DMS53 (cell line): ENCODE measurements around the gene PFN4.
"Not testable (repeated sequence)": the region's sequence is repeated elsewhere in the genome, so short reads cannot be mapped to it uniquely, and the experiment has no call there.

Experiments
- DNase-seq: peaks from one replicate; lab custom pipeline; 2025; lab: John Stamatoyannopoulos, UW

PFN4 gene, protein sequence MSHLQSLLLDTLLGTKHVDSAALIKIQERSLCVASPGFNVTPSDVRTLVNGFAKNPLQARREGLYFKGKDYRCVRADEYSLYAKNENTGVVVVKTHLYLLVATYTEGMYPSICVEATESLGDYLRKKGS

GRCh38 chr2:24123195-24123921 is at the start of gene PFN4, which contains the start of gene FAM228B:
Gene PFN4 (minus strand): TSS chr2:24123334. CDS start chr2:24122535, 799 bp downstream.
Gene FAM228B (plus strand): TSS chr2:24123469. CDS start chr2:24124362, 893 bp downstream.
- DNase-seq, result peak; percentile 89

- DNase-seq, result no peak
Observed at GRCh38 chr2:24169023-24169422, 45.9 kb upstream of the PFN4 start.

DNA sequence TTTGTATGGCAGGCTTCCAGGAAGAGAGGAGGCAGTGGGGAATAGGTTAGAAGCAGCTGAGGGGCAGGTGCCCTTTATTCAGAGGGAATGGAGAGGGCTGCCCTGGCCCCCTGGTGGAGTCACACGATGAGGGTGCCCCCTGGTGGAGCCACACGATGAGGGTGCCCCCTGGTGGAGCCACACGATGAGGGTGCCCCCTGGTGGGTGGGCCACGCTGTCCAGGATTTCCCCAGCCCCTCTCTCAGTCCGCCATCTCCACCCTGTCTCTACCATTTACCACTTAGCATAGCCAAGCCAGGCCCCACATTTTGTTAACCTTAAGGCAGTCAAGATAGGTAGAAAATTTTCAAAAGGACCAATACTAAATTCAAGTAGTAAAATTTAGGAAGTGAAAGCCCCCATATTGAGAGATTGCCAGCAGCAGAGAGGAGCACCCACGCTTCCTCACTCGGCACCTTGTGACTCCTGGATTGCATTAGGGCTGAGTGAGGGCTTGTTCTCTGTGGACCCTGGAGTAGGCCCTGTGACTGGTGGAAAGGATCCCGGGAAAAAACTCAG is 41.4 kb upstream of the PFN4 start:
- DNase-seq, result peak; percentile 41

DNA sequence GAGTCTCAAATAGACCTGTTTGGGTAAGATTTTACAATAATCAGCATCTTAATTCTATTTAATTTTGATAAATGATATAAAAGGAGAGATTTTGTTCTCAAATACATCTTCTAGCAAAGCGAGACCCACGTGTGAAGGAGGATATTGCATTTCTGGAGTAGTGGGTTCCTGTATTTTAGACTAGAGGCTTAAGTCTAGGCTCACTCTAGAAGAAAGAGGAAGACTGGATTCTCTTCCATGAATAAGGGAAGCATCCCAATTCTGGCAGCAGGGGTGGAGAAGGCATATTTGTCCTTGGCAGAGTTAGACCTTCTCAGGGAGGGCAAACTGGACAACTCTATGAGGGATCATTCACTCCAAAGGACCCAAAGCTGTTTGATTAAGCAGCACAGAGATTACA is 40.5 kb upstream of the PFN4 start:
- no peak for DNase-seq

GRCh38 chr2:24163186-24163585 is 40.1 kb upstream of the PFN4 start:
- DNase-seq, result no peak

- no peak for DNase-seq
Observed at GRCh38 chr2:24162494-24162893, 39.4 kb upstream of the PFN4 start.

DNA sequence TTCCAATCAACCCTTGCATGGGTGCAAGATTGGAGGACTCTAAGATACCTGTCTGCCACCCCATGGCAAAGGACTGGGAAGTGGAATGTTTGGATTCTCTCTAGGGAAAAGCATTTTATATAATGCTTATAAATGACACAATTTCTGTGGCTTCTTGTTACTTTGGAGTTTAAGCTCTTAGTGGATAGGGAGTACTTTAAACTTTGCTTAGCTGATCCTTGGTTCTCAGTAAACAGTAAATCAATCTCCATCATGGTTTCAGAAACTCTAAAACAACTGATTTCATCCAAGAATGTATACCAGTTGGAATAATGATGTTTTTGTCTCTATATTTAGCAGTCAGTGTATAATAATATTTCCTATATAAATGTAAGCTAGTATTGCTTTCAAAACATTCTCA is 37.6 kb upstream of the PFN4 start:
- DNase-seq, result no peak

DNA sequence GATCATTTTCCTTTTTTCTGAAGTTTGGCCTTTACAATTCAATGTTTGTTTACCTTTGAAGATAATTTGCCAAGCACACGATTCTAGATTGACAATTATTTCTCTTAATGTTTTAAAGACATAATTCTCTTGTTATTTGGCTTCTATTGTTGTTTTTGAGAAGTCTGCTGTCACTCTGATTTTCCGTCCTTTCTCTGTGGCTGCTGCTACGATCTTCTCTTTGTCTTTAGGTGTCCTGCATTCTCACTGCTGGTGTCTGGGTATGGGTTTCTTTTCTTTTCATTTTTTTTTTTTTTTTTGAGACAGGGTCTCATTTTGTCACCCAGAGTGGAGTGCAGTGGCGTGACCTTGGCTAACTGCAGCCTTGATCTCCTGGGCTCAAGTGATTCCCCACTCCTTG is 36.6 kb upstream of the PFN4 start:
- no peak for DNase-seq

DNA sequence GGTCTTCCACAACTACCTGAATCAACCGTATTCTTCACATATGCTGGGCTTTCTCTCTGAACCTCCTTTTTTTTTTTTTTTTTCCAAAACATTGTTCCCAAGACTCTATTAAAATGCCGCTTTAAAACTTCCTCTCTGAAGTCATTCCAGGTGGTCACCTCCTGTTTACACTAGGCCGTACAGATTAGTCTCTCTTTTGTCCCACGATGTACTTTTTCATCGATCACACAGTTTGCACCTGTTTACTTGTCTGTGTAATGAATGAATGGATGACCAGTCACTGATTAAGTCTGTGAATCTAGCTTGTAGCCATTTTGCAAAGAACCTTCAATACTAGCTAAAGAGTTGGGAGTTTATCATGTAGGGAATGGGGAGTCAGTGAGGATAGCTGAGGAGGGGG is 35.0 kb upstream of the PFN4 start:
- peak; percentile 5 for DNase-seq

GRCh38 chr2:24153478-24153877 is 30.3 kb upstream of the PFN4 start:
- DNase-seq, result no peak

DNA sequence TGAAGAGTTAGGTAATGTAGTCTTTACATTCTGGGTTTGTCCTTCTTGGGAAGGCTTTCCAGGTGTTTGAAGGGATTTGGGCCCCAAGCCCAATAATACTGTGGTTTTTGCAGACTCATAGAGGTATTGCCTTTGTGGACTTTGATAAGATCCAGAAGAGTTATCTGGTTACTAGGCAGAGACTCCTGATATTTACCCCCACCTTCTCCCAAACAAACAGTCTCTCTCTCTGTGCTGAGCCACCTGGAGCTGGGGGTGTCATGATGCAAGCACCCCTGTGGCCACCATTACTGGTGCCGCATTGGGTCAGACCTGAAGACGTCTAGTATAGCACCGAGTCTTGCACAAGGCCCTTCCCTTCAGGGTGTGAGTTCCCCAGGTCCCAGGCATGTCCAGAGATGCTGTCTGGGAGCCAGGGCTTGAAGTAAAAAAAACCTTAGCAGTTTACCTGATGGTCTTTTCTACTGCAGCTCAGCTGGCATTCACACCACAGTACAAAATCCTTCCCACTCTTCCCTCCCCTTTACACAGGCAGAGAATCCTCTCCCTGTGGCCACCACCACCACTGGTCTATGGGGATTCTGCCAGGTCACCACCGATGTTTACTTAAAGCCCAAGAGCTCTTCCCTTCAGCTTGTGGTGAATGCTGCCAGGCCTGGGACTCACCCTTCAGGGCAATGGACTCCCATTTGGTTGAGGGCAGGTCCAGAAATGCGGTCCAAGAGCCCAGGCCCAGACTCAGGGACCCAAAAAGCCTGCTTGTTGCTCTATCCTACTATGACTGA is 29.5 kb upstream of the PFN4 start:
- DNase-seq, result no peak

DNA sequence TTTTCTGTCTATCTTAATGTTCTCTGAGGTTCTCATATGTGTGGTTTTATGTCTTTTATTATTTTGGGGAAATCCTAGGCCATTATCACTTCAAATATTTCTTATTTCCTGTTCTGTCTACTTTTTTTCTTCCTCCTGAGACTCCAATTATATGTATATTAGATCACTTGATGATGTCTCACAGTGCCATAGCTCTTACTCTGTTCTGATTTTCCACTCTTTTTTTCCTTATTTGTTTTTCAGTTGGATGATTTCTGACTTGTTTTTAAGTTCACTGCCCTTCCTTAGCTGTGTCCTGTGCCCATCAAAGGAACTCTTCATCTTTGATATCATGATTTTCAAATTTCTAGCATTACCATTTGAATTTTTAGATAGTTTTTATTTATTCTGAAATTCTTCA is 24.2 kb upstream of the PFN4 start:
- peak; percentile 2 for DNase-seq

GRCh38 chr2:24140305-24140704 is 17.2 kb upstream of the PFN4 start:
- DNase-seq, result not testable (repeated sequence)

DNA sequence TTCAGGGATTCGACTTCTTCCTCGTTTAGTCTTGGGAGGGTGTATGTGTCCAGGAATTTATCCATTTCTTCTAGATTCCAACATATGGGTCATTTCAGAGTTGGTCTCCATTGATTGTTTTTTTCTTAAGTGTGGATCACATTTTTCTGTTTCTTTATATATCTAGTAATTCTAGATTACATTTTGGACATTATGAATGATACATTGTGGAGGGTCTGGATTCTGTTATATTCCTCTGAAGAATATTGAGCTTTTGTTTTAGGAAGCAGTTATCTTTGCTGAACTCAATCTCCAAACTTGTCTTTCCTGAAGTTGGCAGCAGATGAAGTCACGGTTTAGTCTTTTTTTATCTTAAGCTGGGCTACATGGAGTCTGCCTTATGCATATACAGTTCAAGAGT is 9.4 kb upstream of the PFN4 start:
- no peak for DNase-seq

DNA sequence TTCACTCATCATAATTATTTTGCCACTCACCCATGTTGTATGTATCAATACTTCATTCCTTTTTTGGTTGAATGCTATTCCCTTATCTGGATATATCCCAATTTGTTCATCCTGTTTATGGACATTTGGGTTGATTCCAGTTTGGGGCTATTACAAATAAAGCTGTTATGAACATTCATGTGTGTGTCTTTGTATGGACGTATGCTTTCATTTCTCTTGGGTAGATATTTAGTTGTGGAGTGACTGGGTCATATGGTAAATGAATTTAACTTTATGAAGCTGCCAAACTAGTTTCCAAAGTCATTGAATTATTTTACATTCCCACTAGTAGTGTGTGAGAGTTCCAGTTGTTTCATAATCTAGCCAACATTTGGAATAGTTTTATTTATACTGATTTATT is 2.8 kb upstream of the PFN4 start:
- no peak for DNase-seq

- peak; percentile 65 for DNase-seq
Observed at GRCh38 chr2:24123922-24124580, 917 bp upstream of the PFN4 start.

- DNase-seq, result peak; percentile 7
Observed at GRCh38 chr2:24122366-24123194, 554 bp downstream of the PFN4 start.

DNA sequence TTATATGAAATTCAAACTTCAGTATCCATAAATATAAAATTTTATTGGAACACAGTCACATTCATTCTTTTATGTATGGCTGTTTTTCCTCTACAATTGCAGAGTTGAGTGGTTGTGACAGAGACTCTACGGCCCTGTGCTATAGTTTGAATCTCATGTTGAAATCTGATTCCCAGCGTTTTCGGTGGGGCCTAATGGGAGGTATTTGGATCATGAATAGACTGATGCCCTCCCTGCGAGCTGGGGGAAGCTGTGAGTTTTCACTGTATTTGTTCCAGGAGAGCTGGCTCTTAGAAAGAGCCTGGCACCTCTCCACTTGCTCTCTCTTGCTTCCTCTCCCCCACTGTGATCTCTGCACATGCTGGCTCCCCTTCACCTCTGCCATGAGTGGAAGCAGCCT is 1.7 kb downstream of the PFN4 start:
- no peak for DNase-seq

DNA sequence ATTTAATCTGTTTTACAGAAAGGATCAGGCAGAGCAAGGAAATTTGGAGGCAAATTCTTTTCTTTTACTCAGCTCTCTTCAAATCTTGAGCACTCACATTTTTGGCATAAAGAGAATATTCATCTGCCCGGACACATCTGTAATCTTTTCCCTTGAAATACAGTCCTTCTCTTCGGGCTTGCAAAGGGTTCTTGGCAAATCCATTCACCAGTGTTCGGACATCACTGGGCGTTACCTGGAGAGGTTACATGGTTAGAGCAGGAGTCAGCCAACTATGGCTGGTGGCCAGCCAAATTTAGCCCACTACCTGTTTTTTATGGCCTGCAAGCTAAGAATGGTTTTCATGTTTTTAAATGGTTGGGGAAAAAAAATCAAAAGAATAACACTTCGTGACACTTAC is 2.1 kb downstream of the PFN4 start:
- DNase-seq, result no peak

DNA sequence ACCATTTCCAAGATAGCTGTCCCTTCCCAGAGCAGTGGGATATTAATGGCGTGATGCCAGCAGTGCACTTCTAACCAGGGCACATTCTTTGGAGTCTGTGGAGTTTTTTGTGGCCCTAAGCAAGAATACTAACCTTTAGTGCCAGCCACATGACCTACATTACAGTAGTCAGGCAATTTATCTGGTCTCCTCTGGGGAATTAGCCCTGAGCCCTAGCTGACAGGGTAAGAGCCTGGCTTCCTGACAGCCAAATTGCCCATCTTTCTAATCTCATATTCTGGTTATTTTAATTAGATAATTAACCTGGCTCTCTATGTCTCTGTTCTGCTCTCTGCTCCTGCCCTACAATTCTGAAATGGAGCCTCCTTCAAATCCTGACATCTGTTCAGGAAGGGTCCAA is 5.2 kb downstream of the PFN4 start:
- no peak for DNase-seq

DNA sequence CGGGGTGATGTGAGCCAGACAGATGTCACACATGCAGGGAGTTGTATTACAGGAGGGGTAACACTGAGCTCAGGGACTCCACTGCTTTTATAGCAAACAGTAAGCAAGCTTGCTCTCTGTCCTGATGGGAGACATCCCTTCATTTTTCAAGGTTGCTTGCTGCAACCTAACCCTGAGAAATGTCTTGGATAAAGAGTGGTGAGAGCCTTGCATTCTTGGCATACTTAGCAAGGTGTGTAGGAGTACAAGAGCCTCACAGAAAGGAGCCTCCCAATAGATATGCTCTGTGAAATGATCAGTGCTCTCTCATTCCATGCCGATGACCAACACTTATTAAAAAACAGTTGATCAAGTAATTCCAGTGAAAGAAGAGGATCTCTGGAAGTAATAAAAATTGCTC is 8.1 kb downstream of the PFN4 start:
- DNase-seq, result no peak
